IMR-90 (cell line): ENCODE measurements around the gene CNKSR3. TPM values are rescaled to one million over a fixed set of nuclear protein-coding genes. Genes with fewer than 3 reads are reported as not detected.

Source experiments
- ATAC-seq: fragments of 200-7000 bp; cut with Tn5 transposase; 2 replicates; pipeline ENCODE4 v1.9.1; 2020; ENCODE audit warnings: low read depth, mild to moderate bottlenecking, moderate library complexity
- BruUV-seq: library from RNA; stranded (reverse); fragments of 400-500 nt; replicated peaks from 2 replicates; lab custom pipeline; 2021; lab: Mats Ljungman, UMichigan
- CTCF ChIA-PET: fragments of 300-600 bp; formaldehyde crosslinking; extraction: SDS; loops from one replicate; lab custom pipeline; 2021; ENCODE audit warnings: antibody characterized with exemption; lab: Yijun Ruan, JAX
- POLR2A ChIA-PET: fragments of 300-600 bp; sonication (Branson Sonifier 250); formaldehyde crosslinking; loops from one replicate; lab custom pipeline; 2022; ENCODE audit warnings: antibody characterized with exemption; ENCODE audit not compliant: unreplicated experiment; lab: Charles Lee
- DNase-seq: peaks from one replicate; pipeline ENCODE4 v3.0.0; 2013
- H2AFZ ChIP-seq: replicated peaks from 2 replicates; pipeline ENCODE3; 2013; ENCODE audit warnings: low read length, mild to moderate bottlenecking; ENCODE audit not compliant: poor library complexity
- H2AK5ac ChIP-seq: 2 replicates; pipeline ENCODE4 v1.6.1; 2013; ENCODE audit warnings: low read depth, low read length, inconsistent platforms
- H2AK9ac ChIP-seq: replicated peaks from 2 replicates; pipeline ENCODE3; 2013; ENCODE audit warnings: mild to moderate bottlenecking, low read depth, low read length, moderate library complexity; ENCODE audit not compliant: poor library complexity
- H2BK120ac ChIP-seq: 2 replicates; pipeline ENCODE4 v1.6.1; 2013; ENCODE audit warnings: low read depth, low read length, inconsistent platforms
- H2BK15ac ChIP-seq: 3 replicates; pipeline ENCODE4 v1.6.1; 2013; ENCODE audit warnings: low read depth, low read length, inconsistent platforms
- H2BK20ac ChIP-seq: 2 replicates; pipeline ENCODE4 v1.6.1; 2013; ENCODE audit warnings: low read depth, mild to moderate bottlenecking, inconsistent platforms, low read length, moderate library complexity
- H2BK5ac ChIP-seq: 2 replicates; pipeline ENCODE4 v1.6.1; 2013; ENCODE audit warnings: mild to moderate bottlenecking, low read depth, low read length, inconsistent platforms; ENCODE audit not compliant: poor library complexity, severe bottlenecking
- H3K14ac ChIP-seq: replicated peaks from 2 replicates; pipeline ENCODE4 v1.6.1; 2013; ENCODE audit warnings: low read depth, low read length, inconsistent platforms
- H3K18ac ChIP-seq: 2 replicates; pipeline ENCODE4 v1.6.1; 2013; ENCODE audit warnings: low read depth, low read length, control low read depth
- H3K23ac ChIP-seq: 2 replicates; pipeline ENCODE4 v1.6.1; 2013; ENCODE audit warnings: low read depth, low read length, inconsistent platforms
- H3K27ac ChIP-seq: 2 replicates; pipeline ENCODE4 v1.5.1; 2013; ENCODE audit warnings: mild to moderate bottlenecking, control low read depth, low read length; ENCODE audit not compliant: insufficient read depth
- H3K27me3 ChIP-seq: 2 replicates; pipeline ENCODE4 v1.6.1; 2013; ENCODE audit warnings: low read length; ENCODE audit not compliant: control insufficient read depth, insufficient read depth
- H3K36me3 ChIP-seq: 2 replicates; pipeline ENCODE4 v1.6.1; 2013; ENCODE audit warnings: low read length, mixed read lengths; ENCODE audit not compliant: control insufficient read depth, insufficient read depth
- H3K4ac ChIP-seq: 2 replicates; pipeline ENCODE4 v1.6.1; 2013; ENCODE audit warnings: low read depth, low read length, inconsistent platforms
- H3K4me1 ChIP-seq: 2 replicates; pipeline ENCODE4 v1.6.1; 2013; ENCODE audit warnings: low read length, mixed read lengths; ENCODE audit not compliant: control insufficient read depth, insufficient read depth
- H3K4me2 ChIP-seq: 2 replicates; pipeline ENCODE4 v1.6.1; 2013; ENCODE audit warnings: low read depth, mild to moderate bottlenecking, control low read depth, low read length, moderate library complexity
- H3K4me3 ChIP-seq: 2 replicates; pipeline ENCODE4 v1.5.1; 2013; ENCODE audit warnings: low read depth, mild to moderate bottlenecking, control low read depth, low read length, moderate library complexity; ENCODE audit not compliant: insufficient read depth
- H3K56ac ChIP-seq: 2 replicates; pipeline ENCODE4 v1.6.1; 2013; ENCODE audit warnings: low read length, inconsistent platforms; ENCODE audit not compliant: insufficient read depth; ENCODE audit errors: extremely low read depth
- H3K79me1 ChIP-seq, 2 experiments: 2 replicates each; pipeline ENCODE4 v1.6.1; 2013; ENCODE audit warnings: low read length in 2 of 2, inconsistent platforms in 1 of 2, low read depth in 1 of 2
- H3K9ac ChIP-seq: 2 replicates; pipeline ENCODE4 v1.6.1; 2013; ENCODE audit warnings: low read depth, low read length, control low read depth
- H3K9me1 ChIP-seq: 2 replicates; pipeline ENCODE4 v1.6.1; 2013; ENCODE audit warnings: low read length, inconsistent platforms; ENCODE audit not compliant: insufficient read depth
- H3K9me3 ChIP-seq: 2 replicates; pipeline ENCODE4 v1.6.1; 2013; ENCODE audit warnings: low read length; ENCODE audit not compliant: control insufficient read depth, insufficient read depth
- H4K20me1 ChIP-seq: 2 replicates; pipeline ENCODE4 v1.6.1; 2013; ENCODE audit warnings: low read length, inconsistent platforms; ENCODE audit not compliant: insufficient read depth
- H4K5ac ChIP-seq: 2 replicates; pipeline ENCODE4 v1.6.1; 2013; ENCODE audit warnings: mild to moderate bottlenecking, low read depth, low read length, control low read depth
- H4K8ac ChIP-seq, 2 experiments: 2 replicates each; pipeline ENCODE4 v1.6.1; 2013; ENCODE audit warnings: low read depth in 2 of 2, low read length in 2 of 2, control low read depth in 1 of 2, inconsistent platforms in 1 of 2
- H4K91ac ChIP-seq: 2 replicates; pipeline ENCODE4 v1.6.1; 2013; ENCODE audit warnings: low read depth, low read length, inconsistent platforms; ENCODE audit not compliant: insufficient read depth
- BHLHE40 ChIP-seq: fragments of 150-350 bp; IDR thresholded peaks from 2 replicates; pipeline ENCODE4 v1.6.1; 2016; ENCODE audit warnings: mild to moderate bottlenecking, low read depth, low read length
- CEBPB ChIP-seq: IDR thresholded peaks from 2 replicates; pipeline ENCODE4 v1.6.1; 2012; ENCODE audit warnings: low read depth, low read length, improper control_type of control experiment
- SMC3 ChIP-seq: fragments of 150-350 bp; IDR thresholded peaks from 2 replicates; pipeline ENCODE4 v1.6.1; 2016; ENCODE audit warnings: low read depth, mild to moderate bottlenecking, antibody characterized with exemption, low read length, moderate library complexity
- WGBS, 2 experiments: methylation state at CpG; one replicate each; pipeline versions ENCODE4 v1.1.5 to v1.1.7; 2013; ENCODE audit warnings: missing lambda C conversion rate in 2 of 2; ENCODE audit not compliant: insufficient read length in 1 of 2; ENCODE audit errors: extremely low coverage in 2 of 2; 5-methylcytosine and 5-hydroxymethylcytosine counted together
- dilution Hi-C: fragments of 300-500 bp; cut with HindIII; formaldehyde crosslinking; loops from one replicate; pipeline ENCODE4 v1.14.3; 2018; ENCODE audit warnings: low sequenced_read_pairs; ENCODE audit not compliant: unreplicated experiment
- in situ Hi-C: fragments of 300-500 bp; cut with MboI; formaldehyde crosslinking; loops from 3 replicates; pipeline ENCODE4 v1.14.3; 2019; ENCODE audit warnings: low sequenced_read_pairs, inconsistent platforms, mixed read lengths
- intact Hi-C: fragments of 100-400 bp; cut with micrococcal nuclease; formaldehyde crosslinking; loops from 2 replicates; pipeline ENCODE4 v1.10.0; 2022
- polyA plus RNA-seq, 3 experiments: library from polyadenylated mRNA; depleted of rRNA; stranded (reverse); fragments of >200 nt; gene quantifications; 2 replicates each; pipeline ENCODE4 v1.2.3, GENCODE V29; 2012; ENCODE audit warnings: low replicate concordance in 1 of 3
- total RNA-seq: library from RNA; depleted of rRNA; stranded (reverse); fragments of >200 nt; gene quantifications from 2 replicates; pipeline ENCODE4 v1.2.3, GENCODE V29; 2012

Gene CNKSR3
- total and polyA plus RNA-seq, 2 of the 4 experiments (the other 2 are of a cell fraction) = 6.7 to 15.8 TPM

DNA sequence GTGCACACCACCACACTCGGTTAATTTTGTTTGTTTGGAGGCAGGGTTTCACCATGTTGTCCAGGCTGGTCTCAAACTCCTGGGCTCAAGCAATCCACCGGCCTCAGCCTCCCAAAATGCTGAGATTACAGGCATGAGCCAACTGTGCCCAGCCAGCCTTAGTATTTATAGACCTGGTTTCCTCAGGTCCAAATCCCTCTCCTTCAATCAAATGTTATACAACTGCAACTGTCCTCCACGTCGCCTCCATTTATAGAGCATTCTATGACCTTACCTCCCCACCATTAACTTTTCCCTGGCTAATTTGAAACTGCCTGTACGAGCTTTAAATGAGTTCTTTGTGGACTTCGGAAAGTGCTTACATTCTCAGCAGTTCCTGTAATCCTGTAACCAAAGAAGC, 114.6 kb downstream of the CNKSR3 start:
- intact Hi-C loops = no loop called here
- in situ Hi-C loops = no loop called here
- POLR2A ChIA-PET = no interaction called here
- Histone ChIP-seq H3K23ac (no peak overlapping the region), H4K91ac (no peak overlapping the region), H3K4me1 (peaks cover 4% of the 10 kb centered on the region), H3K9ac (no peak overlapping the region), H3K56ac (no peak overlapping the region), H3K9me3 (no peaks in the 10 kb centered on the region), H3K4ac (no peak overlapping the region), H2BK15ac (no peak overlapping the region), H3K27ac (no peak overlapping the region), H3K27me3 (no peaks in the 10 kb centered on the region), H3K4me3 (no peak overlapping the region), H4K8ac (no peak overlapping the region), H3K9me1 (peaks cover 16% of the 10 kb centered on the region; the same call in 1 of the 2 replicates), H2AFZ (no peak overlapping the region), H2AK5ac (no peak overlapping the region), H4K5ac (no peak overlapping the region), H2BK120ac (no peak overlapping the region), H3K36me3 (peaks cover 3% of the 10 kb centered on the region), H3K14ac (no peak overlapping the region), H3K4me2 (no peak overlapping the region), H2BK20ac (no peak overlapping the region), H2BK5ac (no peak overlapping the region), H3K79me1 (peaks cover 0 to 6% of the 10 kb centered on the region in 2 experiments; a peak in 1 of 4 replicates), H3K18ac (no peak overlapping the region), H2AK9ac (no peak overlapping the region), H4K20me1 (no peaks in the 10 kb centered on the region)
- DNase-seq (no peak), ATAC-seq (no peak)
- dilution Hi-C loops = no loop called here
- no TSS peak for BruUV-seq
- CTCF ChIA-PET = no interaction called here
- 86% methylated on average over 1 of the region's 6 CpGs; no CpG with 5 or more reads in 1 of the 2 experiments for WGBS, 2 experiments
- no peak for TF ChIP-seq BHLHE40
- TF ChIP-seq SMC3 = no peak
- no peak for TF ChIP-seq CEBPB
